Neural crest cell (in vitro differentiated cells): ENCODE results near the gene PHEX. TPM values are rescaled to one million over a fixed set of nuclear protein-coding genes. Genes with fewer than 3 reads are reported as not detected.

ENCODE experiments used
- DNase-seq: peaks from one replicate; pipeline ENCODE4 v3.0.0; 2021; ENCODE audit warnings: low read depth, mixed read lengths, low spot score
- H3K27ac Mint-ChIP-seq: one replicate; pipeline ENCODE4 v1.8.0; 2021; ENCODE audit warnings: mild to moderate bottlenecking, mixed read lengths; ENCODE audit not compliant: unreplicated experiment
- H3K27me3 Mint-ChIP-seq: 2 replicates; pipeline ENCODE4 v1.8.0; 2021; ENCODE audit warnings: low read depth, mild to moderate bottlenecking, mixed read lengths
- H3K36me3 Mint-ChIP-seq: 2 replicates; pipeline ENCODE4 v1.8.0; 2021; ENCODE audit warnings: low read depth, mild to moderate bottlenecking, mixed read lengths
- H3K4me1 Mint-ChIP-seq: 2 replicates; pipeline ENCODE4 v1.8.0; 2021; ENCODE audit warnings: mixed read lengths
- H3K4me3 Mint-ChIP-seq: one replicate; pipeline ENCODE4 v1.8.0; 2021; ENCODE audit warnings: mild to moderate bottlenecking, mixed read lengths
- H3K9me3 Mint-ChIP-seq: 2 replicates; pipeline ENCODE4 v1.8.0; 2021; ENCODE audit warnings: mixed read lengths
- CTCF ChIP-seq: fragments of 200-600 bp; sonication (generic); conservative IDR thresholded peaks from 2 replicates; pipeline ENCODE4 v1.5.0; 2021; ENCODE audit warnings: antibody characterized with exemption, mild to moderate bottlenecking
- total RNA-seq: library from RNA; stranded (reverse); gene quantifications from 2 replicates; pipeline ENCODE4 v1.2.1, GENCODE V29; 2021

Gene PHEX
- total RNA-seq, 1 donor from 2014 or later = 0.47 TPM

GRCh38 chrX:22237479-22237878, 205.4 kb downstream of the PHEX start:
- Mint-ChIP-seq H3K27ac (no peak overlapping the region), H3K4me1 (no peaks in the 10 kb centered on the region)
- no peak for TF ChIP-seq CTCF

GRCh38 chrX:22246620-22247019, 214.5 kb downstream of the PHEX start:
- TF ChIP-seq CTCF = no peak
- Mint-ChIP-seq H3K27me3 (no peaks in the 10 kb centered on the region), H3K27ac (no peak overlapping the region), H3K4me3 (no peak overlapping the region), H3K36me3 (peaks cover 4% of the 10 kb centered on the region), H3K9me3 (peaks cover 2% of the 10 kb centered on the region), H3K4me1 (no peaks in the 10 kb centered on the region)
- no peak for DNase-seq

More at GRCh38 chrX:22237479-22237878, 205.4 kb downstream of the PHEX start:
- Mint-ChIP-seq H3K36me3 (peaks cover 10% of the 10 kb centered on the region), H3K9me3 (peaks cover 5% of the 10 kb centered on the region), H3K4me3 (no peak overlapping the region), H3K27me3 (no peaks in the 10 kb centered on the region)
- no peak for DNase-seq

GRCh38 chrX:22247169-22247568, 215.0 kb downstream of the PHEX start:
- Mint-ChIP-seq H3K9me3 (peaks cover 2% of the 10 kb centered on the region), H3K36me3 (peaks cover 3% of the 10 kb centered on the region), H3K27ac (no peak overlapping the region), H3K27me3 (no peaks in the 10 kb centered on the region), H3K4me3 (no peak overlapping the region), H3K4me1 (no peaks in the 10 kb centered on the region)
- no peak for DNase-seq
- TF ChIP-seq CTCF = no peak

GRCh38 chrX:22248401-22248800, 216.3 kb downstream of the PHEX start:
- Mint-ChIP-seq H3K27ac (no peak overlapping the region), H3K9me3 (no peaks in the 10 kb centered on the region), H3K4me3 (no peak overlapping the region), H3K36me3 (no peaks in the 10 kb centered on the region), H3K27me3 (no peaks in the 10 kb centered on the region), H3K4me1 (no peaks in the 10 kb centered on the region)
- no peak for DNase-seq
- TF ChIP-seq CTCF = no peak

GRCh38 chrX:22249371-22249770, 217.2 kb downstream of the PHEX start:
- no peak overlapping the region for H3K27ac Mint-ChIP-seq
- no peaks in the 10 kb centered on the region for H3K27me3 Mint-ChIP-seq
- no peak for DNase-seq
- no peaks in the 10 kb centered on the region for H3K4me1 Mint-ChIP-seq
- no peak overlapping the region for H3K4me3 Mint-ChIP-seq
- H3K9me3 Mint-ChIP-seq = no peaks in the 10 kb centered on the region
- TF ChIP-seq CTCF = no peak
- H3K36me3 Mint-ChIP-seq = no peaks in the 10 kb centered on the region

GRCh38 chrX:22268706-22269105, 236.6 kb downstream of the PHEX start:
- H3K4me1 Mint-ChIP-seq = no peaks in the 10 kb centered on the region
- H3K27ac Mint-ChIP-seq = no peak overlapping the region
- TF ChIP-seq CTCF = no peak
- DNase-seq = no peak
- H3K27me3 Mint-ChIP-seq = no peaks in the 10 kb centered on the region
- H3K9me3 Mint-ChIP-seq = peaks cover 11% of the 10 kb centered on the region
- H3K4me3 Mint-ChIP-seq = no peak overlapping the region
- peaks cover 3% of the 10 kb centered on the region for H3K36me3 Mint-ChIP-seq
